Measurements from ENCODE around the gene CNOT4. TPM values are rescaled to one million over a fixed set of nuclear protein-coding genes. Genes with fewer than 3 reads are reported as not detected.

Gene CNOT4
- total and polyA plus RNA-seq, 2 of the 13 experiments (the other 11 are each of a cell fraction or from before 2014, with no cell fraction given) = 7.4 to 8.4 TPM

DNA sequence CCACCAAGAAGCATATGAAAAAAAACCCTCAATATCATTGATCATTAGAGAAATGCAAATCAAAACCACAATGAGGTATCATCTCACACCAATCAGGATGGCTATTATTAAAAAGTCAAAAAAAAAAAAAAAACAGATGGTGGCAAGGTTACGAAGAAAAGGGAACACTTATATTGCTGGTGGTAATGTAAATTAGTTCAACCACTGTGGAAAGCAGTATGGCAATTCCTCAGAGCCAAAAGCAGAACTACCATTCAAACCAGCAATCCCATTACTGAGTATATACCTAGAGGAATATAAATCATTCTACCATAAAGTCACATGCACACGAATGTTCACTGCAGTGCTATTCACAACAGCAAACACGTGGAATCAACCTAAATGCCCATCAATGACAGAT lies 46.0 kb downstream of the CNOT4 start:
- no peak overlapping the region for H3K4me3 ChIP-seq (replicated peaks in 1 of 3; ENCODE audit: insufficient read depth in 1 of 3, low read depth in 2 of 3, low read length in 3 of 3)
- no peak for DNase-seq (ENCODE audit: low spot score)
- H3K36me3 ChIP-seq (replicated peaks in 1 of 2; ENCODE audit: control insufficient read depth in 1 of 2, insufficient read depth in 2 of 2, low read length in 2 of 2) = no peaks in the 10 kb centered on the region
- no peak overlapping the region for H2AFZ ChIP-seq (ENCODE audit: low read length)
- H3K27ac ChIP-seq (ENCODE audit: extremely low read length, insufficient read depth, low read length) = no peak overlapping the region
- no peak for TF ChIP-seq SP5 (CRISPR knock-in tag; IDR thresholded peaks at IDR 0.05; ENCODE audit: borderline replicate concordance, low read depth)
- TF ChIP-seq U2AF1 (optimal IDR thresholded peaks at IDR 0.05; ENCODE audit: low read depth, low read length) = no peak
- TF ChIP-seq HDAC6 (IDR thresholded peaks at IDR 0.05; ENCODE audit: low read depth, low read length) = no peak
- TF ChIP-seq ZFY (CRISPR knock-in tag; IDR thresholded peaks at IDR 0.05) = no peak
- TF ChIP-seq, protein P1, sequence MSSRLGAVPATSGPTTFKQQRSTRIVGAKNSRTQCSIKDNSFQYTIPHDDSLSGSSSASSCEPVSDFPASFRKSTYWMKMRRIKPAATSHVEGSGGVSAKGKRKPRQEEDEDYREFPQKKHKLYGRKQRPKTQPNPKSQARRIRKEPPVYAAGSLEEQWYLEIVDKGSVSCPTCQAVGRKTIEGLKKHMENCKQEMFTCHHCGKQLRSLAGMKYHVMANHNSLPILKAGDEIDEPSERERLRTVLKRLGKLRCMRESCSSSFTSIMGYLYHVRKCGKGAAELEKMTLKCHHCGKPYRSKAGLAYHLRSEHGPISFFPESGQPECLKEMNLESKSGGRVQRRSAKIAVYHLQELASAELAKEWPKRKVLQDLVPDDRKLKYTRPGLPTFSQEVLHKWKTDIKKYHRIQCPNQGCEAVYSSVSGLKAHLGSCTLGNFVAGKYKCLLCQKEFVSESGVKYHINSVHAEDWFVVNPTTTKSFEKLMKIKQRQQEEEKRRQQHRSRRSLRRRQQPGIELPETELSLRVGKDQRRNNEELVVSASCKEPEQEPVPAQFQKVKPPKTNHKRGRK (CRISPR knock-in tag; IDR thresholded peaks at IDR 0.05) = no peak
- TF ChIP-seq, protein P2, sequence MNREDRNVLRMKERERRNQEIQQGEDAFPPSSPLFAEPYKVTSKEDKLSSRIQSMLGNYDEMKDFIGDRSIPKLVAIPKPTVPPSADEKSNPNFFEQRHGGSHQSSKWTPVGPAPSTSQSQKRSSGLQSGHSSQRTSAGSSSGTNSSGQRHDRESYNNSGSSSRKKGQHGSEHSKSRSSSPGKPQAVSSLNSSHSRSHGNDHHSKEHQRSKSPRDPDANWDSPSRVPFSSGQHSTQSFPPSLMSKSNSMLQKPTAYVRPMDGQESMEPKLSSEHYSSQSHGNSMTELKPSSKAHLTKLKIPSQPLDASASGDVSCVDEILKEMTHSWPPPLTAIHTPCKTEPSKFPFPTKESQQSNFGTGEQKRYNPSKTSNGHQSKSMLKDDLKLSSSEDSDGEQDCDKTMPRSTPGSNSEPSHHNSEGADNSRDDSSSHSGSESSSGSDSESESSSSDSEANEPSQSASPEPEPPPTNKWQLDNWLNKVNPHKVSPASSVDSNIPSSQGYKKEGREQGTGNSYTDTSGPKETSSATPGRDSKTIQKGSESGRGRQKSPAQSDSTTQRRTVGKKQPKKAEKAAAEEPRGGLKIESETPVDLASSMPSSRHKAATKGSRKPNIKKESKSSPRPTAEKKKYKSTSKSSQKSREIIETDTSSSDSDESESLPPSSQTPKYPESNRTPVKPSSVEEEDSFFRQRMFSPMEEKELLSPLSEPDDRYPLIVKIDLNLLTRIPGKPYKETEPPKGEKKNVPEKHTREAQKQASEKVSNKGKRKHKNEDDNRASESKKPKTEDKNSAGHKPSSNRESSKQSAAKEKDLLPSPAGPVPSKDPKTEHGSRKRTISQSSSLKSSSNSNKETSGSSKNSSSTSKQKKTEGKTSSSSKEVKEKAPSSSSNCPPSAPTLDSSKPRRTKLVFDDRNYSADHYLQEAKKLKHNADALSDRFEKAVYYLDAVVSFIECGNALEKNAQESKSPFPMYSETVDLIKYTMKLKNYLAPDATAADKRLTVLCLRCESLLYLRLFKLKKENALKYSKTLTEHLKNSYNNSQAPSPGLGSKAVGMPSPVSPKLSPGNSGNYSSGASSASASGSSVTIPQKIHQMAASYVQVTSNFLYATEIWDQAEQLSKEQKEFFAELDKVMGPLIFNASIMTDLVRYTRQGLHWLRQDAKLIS (CRISPR knock-in tag; IDR thresholded peaks at IDR 0.05) = no peak
- no peak for TF ChIP-seq KAT8 (CRISPR knock-in tag; IDR thresholded peaks at IDR 0.05)
- TF ChIP-seq, protein P3, sequence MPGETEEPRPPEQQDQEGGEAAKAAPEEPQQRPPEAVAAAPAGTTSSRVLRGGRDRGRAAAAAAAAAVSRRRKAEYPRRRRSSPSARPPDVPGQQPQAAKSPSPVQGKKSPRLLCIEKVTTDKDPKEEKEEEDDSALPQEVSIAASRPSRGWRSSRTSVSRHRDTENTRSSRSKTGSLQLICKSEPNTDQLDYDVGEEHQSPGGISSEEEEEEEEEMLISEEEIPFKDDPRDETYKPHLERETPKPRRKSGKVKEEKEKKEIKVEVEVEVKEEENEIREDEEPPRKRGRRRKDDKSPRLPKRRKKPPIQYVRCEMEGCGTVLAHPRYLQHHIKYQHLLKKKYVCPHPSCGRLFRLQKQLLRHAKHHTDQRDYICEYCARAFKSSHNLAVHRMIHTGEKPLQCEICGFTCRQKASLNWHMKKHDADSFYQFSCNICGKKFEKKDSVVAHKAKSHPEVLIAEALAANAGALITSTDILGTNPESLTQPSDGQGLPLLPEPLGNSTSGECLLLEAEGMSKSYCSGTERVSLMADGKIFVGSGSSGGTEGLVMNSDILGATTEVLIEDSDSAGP (CRISPR knock-in tag; IDR thresholded peaks at IDR 0.05; ENCODE audit: borderline replicate concordance) = no peak
- TF ChIP-seq CAMTA2 (CRISPR knock-in tag; IDR thresholded peaks at IDR 0.05; ENCODE audit: borderline replicate concordance) = no peak
- no peak for TF ChIP-seq ZBTB7A (CRISPR knock-in tag; IDR thresholded peaks at IDR 0.05)
- no peaks in the 10 kb centered on the region for H3K9me3 ChIP-seq (ENCODE audit: low read length)
- H3K4me2 ChIP-seq (ENCODE audit: low read depth, low read length) = no peak overlapping the region
- ChIA-PET POLR2A (no interaction called here), CTCF (ENCODE audit: low intra/inter-chr PET ratio, low total read pairs) (no interaction called here)
- ATAC-seq = no peak
- BruUV-seq (replicated peaks) = no TSS peak
- in situ Hi-C loops (cut with HindIII; ENCODE audit: extremely low pct_ligation_motif_present, low pct_unique_long_range_greater_than_20kb) = no loop called here
- WGBS (ENCODE audit: low lambda C conversion rate) = 98% methylated on average over 3 of the region's 3 CpGs
- 0 out of 2 replicates have a peak, but pooled peaks cover 5% of the 10 kb centered on the region for H4K20me1 ChIP-seq (ENCODE audit: insufficient read depth, low read length)
- no peaks in the 10 kb centered on the region for H3K4me1 ChIP-seq (ENCODE audit: insufficient read depth, low read length)
- H3K27me3 ChIP-seq (ENCODE audit: control insufficient read depth in 1 of 2, insufficient read depth in 2 of 2, low read length in 2 of 2) = no peaks in the 10 kb centered on the region
- no peak overlapping the region for H3K9ac ChIP-seq (ENCODE audit: insufficient read depth, low read depth, low read length)
- peaks cover 52% of the 10 kb centered on the region for H3K79me2 ChIP-seq (ENCODE audit: insufficient read depth, low read length)
- intact Hi-C loops (cut with micrococcal nuclease; ENCODE audit: unreplicated experiment) = no loop called here
- FAIRE-seq = no peak

Measured in HepG2 (cell line).